DOHH2 (cell line): ENCODE data around the gene RALGAPA2.

ENCODE experiments used
- EZH2phosphoT487 ChIP-seq: fragments of 200-600 bp; sonication (generic); IDR thresholded peaks from 2 replicates; pipeline ENCODE4 v1.6.1; 2017; ENCODE audit warnings: borderline replicate concordance, mild to moderate bottlenecking, antibody characterized with exemption, low read length, moderate library complexity, mixed read lengths
- TF ChIP-seq, protein P1 (sequence below): fragments of 200-600 bp; sonication (generic); IDR thresholded peaks from one replicate; pipeline ENCODE4 v1.5.1; 2014; ENCODE audit warnings: antibody characterized with exemption, mild to moderate bottlenecking, low read depth, low read length; ENCODE audit not compliant: poor library complexity, severe bottlenecking

DNA sequence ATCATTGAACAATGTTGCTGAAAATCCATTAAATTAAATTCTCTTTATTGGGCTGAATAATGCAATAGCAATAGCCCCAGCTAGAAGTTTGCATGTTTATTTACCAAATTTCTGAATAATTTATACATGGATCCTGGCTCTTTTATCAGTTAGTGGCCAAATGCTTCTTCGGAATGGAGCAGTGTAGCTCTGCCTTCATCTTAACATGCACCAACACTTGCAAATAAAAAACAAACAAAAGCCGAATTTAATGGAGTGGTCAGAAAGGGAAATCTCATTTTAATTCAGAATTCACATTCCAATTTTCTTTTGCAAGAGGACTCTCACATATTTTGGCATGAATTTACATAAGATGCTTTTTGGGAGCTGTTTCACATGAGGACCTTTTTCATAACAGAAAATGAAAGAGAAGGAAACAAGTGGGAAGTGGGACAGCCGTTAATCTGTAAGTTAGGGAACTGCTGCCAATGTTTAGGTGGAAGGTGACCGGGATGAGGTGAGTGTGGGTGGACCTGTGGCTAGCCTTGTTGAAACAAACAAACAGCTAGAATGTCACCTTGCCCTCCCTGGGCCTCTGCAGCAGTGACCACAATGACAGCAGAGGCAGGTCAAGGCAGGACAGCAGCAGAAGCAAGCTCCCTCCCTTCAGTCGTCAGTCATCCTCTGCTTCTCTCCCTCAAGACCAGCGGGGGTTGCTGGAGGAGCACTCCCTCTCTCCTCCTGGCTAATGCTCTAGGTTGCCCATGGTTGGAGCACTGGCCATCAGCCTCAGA lies 271.4 kb downstream of the RALGAPA2 start:
- TF ChIP-seq, protein P1, sequence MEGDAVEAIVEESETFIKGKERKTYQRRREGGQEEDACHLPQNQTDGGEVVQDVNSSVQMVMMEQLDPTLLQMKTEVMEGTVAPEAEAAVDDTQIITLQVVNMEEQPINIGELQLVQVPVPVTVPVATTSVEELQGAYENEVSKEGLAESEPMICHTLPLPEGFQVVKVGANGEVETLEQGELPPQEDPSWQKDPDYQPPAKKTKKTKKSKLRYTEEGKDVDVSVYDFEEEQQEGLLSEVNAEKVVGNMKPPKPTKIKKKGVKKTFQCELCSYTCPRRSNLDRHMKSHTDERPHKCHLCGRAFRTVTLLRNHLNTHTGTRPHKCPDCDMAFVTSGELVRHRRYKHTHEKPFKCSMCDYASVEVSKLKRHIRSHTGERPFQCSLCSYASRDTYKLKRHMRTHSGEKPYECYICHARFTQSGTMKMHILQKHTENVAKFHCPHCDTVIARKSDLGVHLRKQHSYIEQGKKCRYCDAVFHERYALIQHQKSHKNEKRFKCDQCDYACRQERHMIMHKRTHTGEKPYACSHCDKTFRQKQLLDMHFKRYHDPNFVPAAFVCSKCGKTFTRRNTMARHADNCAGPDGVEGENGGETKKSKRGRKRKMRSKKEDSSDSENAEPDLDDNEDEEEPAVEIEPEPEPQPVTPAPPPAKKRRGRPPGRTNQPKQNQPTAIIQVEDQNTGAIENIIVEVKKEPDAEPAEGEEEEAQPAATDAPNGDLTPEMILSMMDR: no peak
- no peak for TF ChIP-seq EZH2phosphoT487
